GM12872 (cell line): ENCODE data around the gene PICALM.

Source experiments
- TF ChIP-seq, protein P1 (sequence below): IDR thresholded peaks from 3 replicates; pipeline ENCODE4 v1.5.1; 2011; ENCODE audit warnings: low read depth, mild to moderate bottlenecking, low read length, moderate library complexity; ENCODE audit not compliant: insufficient read depth

Gene PICALM

GRCh38 chr11:86043765-86044503 lies 24.9 kb downstream of the PICALM start:
- TF ChIP-seq, protein P1, sequence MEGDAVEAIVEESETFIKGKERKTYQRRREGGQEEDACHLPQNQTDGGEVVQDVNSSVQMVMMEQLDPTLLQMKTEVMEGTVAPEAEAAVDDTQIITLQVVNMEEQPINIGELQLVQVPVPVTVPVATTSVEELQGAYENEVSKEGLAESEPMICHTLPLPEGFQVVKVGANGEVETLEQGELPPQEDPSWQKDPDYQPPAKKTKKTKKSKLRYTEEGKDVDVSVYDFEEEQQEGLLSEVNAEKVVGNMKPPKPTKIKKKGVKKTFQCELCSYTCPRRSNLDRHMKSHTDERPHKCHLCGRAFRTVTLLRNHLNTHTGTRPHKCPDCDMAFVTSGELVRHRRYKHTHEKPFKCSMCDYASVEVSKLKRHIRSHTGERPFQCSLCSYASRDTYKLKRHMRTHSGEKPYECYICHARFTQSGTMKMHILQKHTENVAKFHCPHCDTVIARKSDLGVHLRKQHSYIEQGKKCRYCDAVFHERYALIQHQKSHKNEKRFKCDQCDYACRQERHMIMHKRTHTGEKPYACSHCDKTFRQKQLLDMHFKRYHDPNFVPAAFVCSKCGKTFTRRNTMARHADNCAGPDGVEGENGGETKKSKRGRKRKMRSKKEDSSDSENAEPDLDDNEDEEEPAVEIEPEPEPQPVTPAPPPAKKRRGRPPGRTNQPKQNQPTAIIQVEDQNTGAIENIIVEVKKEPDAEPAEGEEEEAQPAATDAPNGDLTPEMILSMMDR, result no peak

GRCh38 chr11:86041975-86042378 lies 26.9 kb downstream of the PICALM start:
- TF ChIP-seq, protein P1, result peak; percentile 77

GRCh38 chr11:86040919-86041850 lies 27.7 kb downstream of the PICALM start:
- TF ChIP-seq, protein P1, result no peak

DNA sequence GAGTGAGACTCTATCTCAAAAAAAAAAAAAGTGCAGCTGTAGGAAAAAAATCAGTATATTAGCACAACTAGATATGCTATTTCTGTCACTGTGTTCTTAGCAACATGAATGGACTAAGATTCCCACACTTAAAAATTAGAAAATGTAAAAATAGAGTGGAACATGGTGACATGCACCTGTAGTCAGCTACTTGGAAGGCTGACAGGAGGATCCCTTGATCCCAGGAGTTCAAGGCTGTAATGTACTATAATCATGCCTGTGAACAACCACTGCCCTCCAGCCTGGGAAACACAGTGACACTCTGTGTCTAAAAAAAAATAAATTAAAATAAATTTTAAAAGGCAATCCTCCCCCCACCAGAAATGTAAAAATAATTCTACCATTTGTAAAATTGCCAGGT lies 29.8 kb downstream of the PICALM start:
- TF ChIP-seq, protein P1, result no peak

DNA sequence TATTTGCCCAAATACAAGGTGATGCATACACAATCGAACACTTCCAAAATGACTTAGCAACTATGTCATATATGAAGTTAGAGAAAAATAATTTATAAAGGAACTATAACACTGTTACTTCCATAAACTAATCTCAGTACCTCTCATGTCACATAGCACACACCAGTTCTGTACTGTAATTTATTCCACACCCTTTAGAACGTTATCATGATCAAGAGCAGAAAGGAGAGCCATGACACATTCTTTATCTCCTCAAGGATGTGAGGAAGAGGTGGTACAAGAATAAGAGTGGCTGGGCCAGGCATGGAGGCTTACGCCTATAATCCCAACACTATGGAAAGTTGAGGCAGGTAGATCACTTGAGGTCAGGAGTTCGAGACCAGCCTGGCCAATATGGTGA lies 31.1 kb downstream of the PICALM start:
- TF ChIP-seq, protein P1, result no peak

DNA sequence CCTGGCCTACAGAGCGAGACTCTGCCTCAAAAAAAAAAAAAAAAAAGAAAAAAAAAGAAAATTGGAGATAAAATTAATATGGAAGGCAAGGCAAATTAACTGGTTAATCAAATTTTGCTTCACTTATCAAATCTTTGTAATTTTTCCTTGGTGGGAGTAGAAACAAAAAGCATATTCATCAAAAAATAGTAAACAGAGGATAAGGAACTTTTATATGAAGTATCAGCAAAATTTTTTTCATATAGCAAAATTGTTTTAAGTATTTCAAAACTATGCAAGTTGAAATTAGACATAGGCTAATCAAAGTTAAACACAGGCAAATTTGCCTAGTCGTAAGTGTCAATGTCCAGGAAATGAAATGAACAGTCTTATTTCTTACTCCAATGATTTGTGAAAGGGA lies 33.0 kb downstream of the PICALM start:
- TF ChIP-seq, protein P1, result no peak

DNA sequence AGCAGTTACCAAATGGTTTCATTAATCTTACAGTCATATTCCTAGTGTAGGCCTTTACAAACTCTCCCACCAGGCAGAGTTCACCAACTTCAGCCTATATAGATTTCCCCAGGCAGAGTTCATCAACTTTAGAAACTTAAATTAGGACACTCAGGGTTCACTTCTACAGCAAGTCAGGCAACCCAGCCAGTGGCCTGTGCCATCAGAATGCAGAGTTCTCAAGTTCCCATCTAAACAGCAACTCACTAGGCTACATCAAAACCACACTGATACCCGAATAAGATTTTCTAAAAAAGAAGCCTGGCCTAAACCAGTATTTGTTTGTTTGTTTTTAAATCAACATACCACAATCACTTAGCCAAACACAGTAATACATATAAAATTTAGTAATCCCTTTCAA lies 33.7 kb downstream of the PICALM start:
- TF ChIP-seq, protein P1, result no peak
